IgD-negative memory B cell (primary cell): ENCODE data around the gene RAP2A. TPM values are rescaled to one million over a fixed set of nuclear protein-coding genes. Genes with fewer than 3 reads are reported as not detected.

ENCODE experiments used
- H3K27ac Mint-ChIP-seq, 3 donors: one replicate each; pipeline ENCODE4 v1.8.0; 2020 to 2022; ENCODE audit warnings: mild to moderate bottlenecking in 3 of 3, mixed read lengths in 3 of 3, moderate library complexity in 1 of 3
- H3K27me3 Mint-ChIP-seq: one replicate; pipeline ENCODE4 v1.8.0; 2021; ENCODE audit warnings: mixed read lengths
- H3K36me3 Mint-ChIP-seq: one replicate; pipeline ENCODE4 v1.8.0; 2020; ENCODE audit warnings: mild to moderate bottlenecking, mixed read lengths
- H3K4me1 Mint-ChIP-seq, 3 donors: one replicate each; pipeline ENCODE4 v1.8.0; 2020 to 2022; ENCODE audit warnings: mixed read lengths in 3 of 3, mild to moderate bottlenecking in 1 of 3
- H3K4me3 Mint-ChIP-seq, 4 donors: one replicate each; pipeline ENCODE4 v1.8.0; 2020 to 2022; ENCODE audit warnings: mild to moderate bottlenecking in 4 of 4, mixed read lengths in 4 of 4, moderate library complexity in 3 of 4
- H3K9me3 Mint-ChIP-seq, 3 donors: one replicate each; pipeline ENCODE4 v1.8.0; 2020 to 2021; ENCODE audit warnings: mixed read lengths in 3 of 3, mild to moderate bottlenecking in 1 of 3
- polyA plus RNA-seq: library from polyadenylated mRNA; unstranded; fragments of 300-500 nt; fragmentation: Illumina TruSeq; gene quantifications from one replicate; pipeline ENCODE4 v1.2.3, GENCODE V29; 2021

The RAP2A gene
- polyA plus RNA-seq, 1 donor from 2014 or later: 1.7 TPM

DNA sequence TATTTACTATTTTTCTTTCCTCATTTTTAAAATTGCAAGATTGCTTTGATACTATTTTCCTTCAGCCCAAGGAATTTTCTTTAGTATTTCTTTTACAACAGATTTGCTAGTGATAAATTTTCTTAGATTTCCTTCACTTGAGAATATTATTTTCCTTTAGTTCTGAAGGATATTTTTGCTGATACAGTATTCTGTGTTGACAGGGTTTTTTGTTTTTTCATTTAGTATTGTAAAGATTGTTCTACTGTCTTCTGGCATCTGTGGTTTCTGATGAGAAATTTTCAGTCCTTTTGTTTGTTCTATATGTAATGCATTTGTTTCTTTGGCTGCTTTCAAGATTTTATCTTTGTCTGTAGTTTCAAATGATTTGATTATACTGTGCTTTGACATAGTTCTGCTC, 20.7 kb downstream of the RAP2A start:
- H3K9me3 Mint-ChIP-seq: peaks cover 1 to 12% (median 4%) of the 10 kb centered on the region in 3 donors
- peaks cover 11 to 22% (median 21%) of the 10 kb centered on the region in 3 donors for H3K4me1 Mint-ChIP-seq
- H3K27ac Mint-ChIP-seq: no peak overlapping the region
- H3K27me3 Mint-ChIP-seq: no peaks in the 10 kb centered on the region
- H3K36me3 Mint-ChIP-seq: peaks cover 6% of the 10 kb centered on the region
- H3K4me3 Mint-ChIP-seq: no peak overlapping the region

DNA sequence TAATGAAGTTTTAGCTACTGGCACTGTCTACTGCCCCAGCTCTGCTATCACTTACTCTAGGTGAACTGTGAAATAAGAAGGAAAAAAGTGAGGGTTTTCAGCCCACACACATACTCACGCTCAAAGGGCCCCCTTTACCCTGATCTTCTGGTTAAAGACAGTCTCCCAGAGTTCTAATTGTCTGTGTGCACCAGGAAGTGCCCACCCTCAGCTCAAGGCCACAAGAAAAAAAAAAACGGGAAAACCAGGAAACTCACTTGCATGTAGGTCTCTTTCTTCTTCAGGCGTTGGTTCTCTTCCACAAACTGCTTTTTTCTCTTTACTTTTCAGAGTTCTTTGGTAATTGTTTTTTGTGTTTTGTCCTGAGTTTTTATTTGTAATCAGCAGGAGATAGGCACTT, 22.1 kb downstream of the RAP2A start:
- Mint-ChIP-seq H3K4me1 (peaks cover 25 to 35% (median 32%) of the 10 kb centered on the region in 3 donors), H3K36me3 (peaks cover 6% of the 10 kb centered on the region), H3K27me3 (no peaks in the 10 kb centered on the region), H3K27ac (peak overlapping the region in 1 of 3 donors; percentile 50), H3K9me3 (peaks cover 1 to 12% (median 4%) of the 10 kb centered on the region in 3 donors), H3K4me3 (no peak overlapping the region)

GRCh38 chr13:97459215-97459777, 25.3 kb downstream of the RAP2A start:
- Mint-ChIP-seq H3K27me3 (no peaks in the 10 kb centered on the region), H3K27ac (peak overlapping the region in 1 of 3 donors; percentile 11), H3K4me1 (peaks cover 23 to 39% (median 36%) of the 10 kb centered on the region in 3 donors), H3K4me3 (peak overlapping the region in 3 of 4 donors; percentile 3 to 56 (median 12)), H3K36me3 (peaks cover 3% of the 10 kb centered on the region), H3K9me3 (peaks cover 1 to 4% (median 4%) of the 10 kb centered on the region in 3 donors)

GRCh38 chr13:97460004-97460775, 26.2 kb downstream of the RAP2A start:
- Mint-ChIP-seq H3K9me3 (peaks cover 0 to 3% (median 1%) of the 10 kb centered on the region in 3 donors), H3K4me3 (peak overlapping the region; percentile 12 to 66 (median 44)), H3K4me1 (peaks cover 23 to 37% (median 31%) of the 10 kb centered on the region in 3 donors), H3K36me3 (no peaks in the 10 kb centered on the region), H3K27ac (peak overlapping the region; percentile 11 to 88 (median 28)), H3K27me3 (no peaks in the 10 kb centered on the region)

DNA sequence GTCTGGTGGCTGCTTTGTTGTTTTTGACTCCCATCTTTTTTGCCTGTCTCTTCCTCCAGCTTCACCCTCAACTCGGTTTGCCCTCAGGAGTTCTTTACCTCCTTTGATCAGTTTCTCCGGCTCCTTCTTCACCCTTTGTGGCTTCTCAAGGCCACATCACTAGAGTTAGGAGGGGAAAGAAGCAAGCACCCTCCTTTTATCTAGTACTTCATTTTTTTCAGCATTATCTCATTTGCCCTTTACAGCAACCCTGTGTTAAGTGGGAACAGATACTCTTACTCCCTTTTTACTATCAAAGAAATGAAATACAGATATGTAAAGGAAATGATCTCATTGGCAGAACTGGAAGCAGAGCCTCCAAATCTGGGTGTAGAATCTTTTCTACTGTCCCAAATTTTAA, 26.9 kb downstream of the RAP2A start:
- peaks cover 21 to 30% (median 28%) of the 10 kb centered on the region in 3 donors for H3K4me1 Mint-ChIP-seq
- no peaks in the 10 kb centered on the region for H3K36me3 Mint-ChIP-seq
- H3K27ac Mint-ChIP-seq: peak overlapping the region; percentile 11 to 83 (median 28)
- no peaks in the 10 kb centered on the region for H3K27me3 Mint-ChIP-seq
- peak overlapping the region in 2 of 4 donors; percentile 31 to 56 for H3K4me3 Mint-ChIP-seq
- no peaks in the 10 kb centered on the region for H3K9me3 Mint-ChIP-seq

DNA sequence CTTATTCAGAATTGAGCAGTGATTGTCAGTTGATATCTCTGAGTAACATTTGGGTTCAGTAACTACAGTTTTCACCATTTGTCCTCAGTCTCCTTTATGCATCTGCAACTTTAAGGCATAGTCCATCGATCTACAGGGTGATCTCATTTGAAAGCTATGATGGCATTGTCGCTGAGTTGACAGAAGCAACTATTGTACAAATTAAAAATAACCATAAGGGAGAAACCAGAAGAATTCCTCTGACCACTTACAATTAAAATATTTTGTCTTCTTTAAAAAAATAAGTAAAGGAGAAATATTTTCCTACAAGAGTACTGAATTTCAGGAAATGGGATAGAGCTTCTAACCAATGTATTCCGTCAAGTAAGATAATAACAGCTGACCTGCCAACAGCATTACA, 30.6 kb downstream of the RAP2A start:
- no peaks in the 10 kb centered on the region for H3K9me3 Mint-ChIP-seq
- H3K27me3 Mint-ChIP-seq: no peaks in the 10 kb centered on the region
- no peak overlapping the region for H3K4me3 Mint-ChIP-seq
- H3K4me1 Mint-ChIP-seq: peaks cover 15 to 19% (median 16%) of the 10 kb centered on the region in 3 donors
- peaks cover 4% of the 10 kb centered on the region for H3K36me3 Mint-ChIP-seq
- H3K27ac Mint-ChIP-seq: no peak overlapping the region

GRCh38 chr13:97466722-97467121, 32.8 kb downstream of the RAP2A start:
- Mint-ChIP-seq H3K9me3 (no peaks in the 10 kb centered on the region), H3K27me3 (no peaks in the 10 kb centered on the region), H3K4me3 (no peak overlapping the region), H3K27ac (no peak overlapping the region), H3K36me3 (peaks cover 6% of the 10 kb centered on the region), H3K4me1 (peaks cover 2 to 6% (median 3%) of the 10 kb centered on the region in 3 donors)

- no peaks in the 10 kb centered on the region for H3K27me3 Mint-ChIP-seq
- H3K4me3 Mint-ChIP-seq: no peak overlapping the region
- H3K9me3 Mint-ChIP-seq: no peaks in the 10 kb centered on the region
- H3K4me1 Mint-ChIP-seq: peaks cover 0 to 3% (median 2%) of the 10 kb centered on the region in 3 donors
- H3K36me3 Mint-ChIP-seq: peaks cover 8% of the 10 kb centered on the region
- H3K27ac Mint-ChIP-seq: no peak overlapping the region
Observed at GRCh38 chr13:97468331-97468730, 34.4 kb downstream of the RAP2A start.

- H3K9me3 Mint-ChIP-seq: no peaks in the 10 kb centered on the region
- H3K4me1 Mint-ChIP-seq: peaks cover 0 to 3% (median 2%) of the 10 kb centered on the region in 3 donors
- H3K27ac Mint-ChIP-seq: no peak overlapping the region
- H3K36me3 Mint-ChIP-seq: peaks cover 8% of the 10 kb centered on the region
- no peak overlapping the region for H3K4me3 Mint-ChIP-seq
- no peaks in the 10 kb centered on the region for H3K27me3 Mint-ChIP-seq
Observed at GRCh38 chr13:97471711-97472110, 37.7 kb downstream of the RAP2A start.

GRCh38 chr13:97474349-97474980, 40.5 kb downstream of the RAP2A start:
- Mint-ChIP-seq H3K4me3 (no peak overlapping the region), H3K36me3 (peaks cover 5% of the 10 kb centered on the region), H3K4me1 (peaks cover 0 to 3% (median 2%) of the 10 kb centered on the region in 3 donors), H3K27me3 (peaks cover 2% of the 10 kb centered on the region), H3K27ac (no peak overlapping the region), H3K9me3 (no peaks in the 10 kb centered on the region)

DNA sequence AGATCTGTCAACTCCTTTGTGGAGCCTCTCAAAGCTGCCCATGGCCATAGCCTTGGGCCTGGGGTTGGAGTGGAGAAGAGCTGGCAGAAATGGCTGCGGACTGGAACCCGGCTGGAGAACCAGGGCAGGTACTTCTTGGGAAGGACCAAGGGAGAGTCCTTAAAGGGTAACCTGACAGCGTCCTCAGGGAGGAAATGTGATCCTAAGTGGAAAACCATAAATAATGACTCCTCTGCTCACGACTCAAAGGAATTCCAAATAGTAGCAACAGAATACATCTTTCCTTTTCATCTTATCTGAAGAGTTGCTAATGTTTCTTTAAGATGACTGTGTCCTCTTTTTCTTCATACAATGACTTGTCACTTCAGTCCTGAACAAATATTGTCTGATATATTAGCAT, 41.0 kb downstream of the RAP2A start:
- Mint-ChIP-seq H3K4me3 (no peak overlapping the region), H3K27ac (no peak overlapping the region), H3K27me3 (peaks cover 4% of the 10 kb centered on the region), H3K9me3 (no peaks in the 10 kb centered on the region), H3K36me3 (peaks cover 3% of the 10 kb centered on the region), H3K4me1 (peaks cover 0 to 3% (median 2%) of the 10 kb centered on the region in 3 donors)

- no peak overlapping the region for H3K4me3 Mint-ChIP-seq
- H3K27me3 Mint-ChIP-seq: peaks cover 4% of the 10 kb centered on the region
- no peaks in the 10 kb centered on the region for H3K36me3 Mint-ChIP-seq
- H3K4me1 Mint-ChIP-seq: no peaks in the 10 kb centered on the region
- no peaks in the 10 kb centered on the region for H3K9me3 Mint-ChIP-seq
- no peak overlapping the region for H3K27ac Mint-ChIP-seq
Observed at GRCh38 chr13:97477844-97478243, 43.9 kb downstream of the RAP2A start.

DNA sequence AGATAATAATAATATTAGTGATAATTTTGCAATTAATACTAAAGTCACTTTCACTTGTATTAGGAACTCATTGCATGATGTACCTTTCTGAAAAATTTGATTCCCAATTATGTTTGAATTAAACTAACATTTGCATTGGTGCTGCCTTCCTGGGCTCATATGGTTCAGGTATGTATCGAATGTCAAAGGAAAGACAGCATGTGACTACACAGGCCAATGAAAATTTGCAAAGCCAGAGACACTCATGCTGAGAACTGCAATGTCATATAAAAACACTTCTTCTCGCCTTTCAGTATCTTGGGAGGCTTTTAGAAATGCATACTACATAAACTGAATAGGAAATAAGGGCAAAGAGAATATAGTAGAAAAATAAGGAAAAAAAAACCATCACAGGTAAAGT, 44.3 kb downstream of the RAP2A start:
- Mint-ChIP-seq H3K4me3 (no peak overlapping the region), H3K27me3 (peaks cover 4% of the 10 kb centered on the region), H3K4me1 (no peaks in the 10 kb centered on the region), H3K36me3 (no peaks in the 10 kb centered on the region), H3K9me3 (no peaks in the 10 kb centered on the region), H3K27ac (no peak overlapping the region)

- no peaks in the 10 kb centered on the region for H3K4me1 Mint-ChIP-seq
- H3K27me3 Mint-ChIP-seq: peaks cover 4% of the 10 kb centered on the region
- H3K4me3 Mint-ChIP-seq: no peak overlapping the region
- H3K9me3 Mint-ChIP-seq: no peaks in the 10 kb centered on the region
- no peak overlapping the region for H3K27ac Mint-ChIP-seq
- H3K36me3 Mint-ChIP-seq: no peaks in the 10 kb centered on the region
Observed at GRCh38 chr13:97483465-97483864, 49.5 kb downstream of the RAP2A start.

GRCh38 chr13:97484301-97484700, 50.3 kb downstream of the RAP2A start:
- Mint-ChIP-seq H3K4me1 (no peaks in the 10 kb centered on the region), H3K27ac (no peak overlapping the region), H3K27me3 (peaks cover 1% of the 10 kb centered on the region), H3K9me3 (no peaks in the 10 kb centered on the region), H3K36me3 (no peaks in the 10 kb centered on the region), H3K4me3 (no peak overlapping the region)
